PFSK-1 (cell line): ENCODE data around the gene UBASH3A.

ENCODE experiments used
- POLR2AphosphoS5 ChIP-seq: IDR thresholded peaks from 2 replicates; pipeline ENCODE4 v1.6.1; 2012; ENCODE audit warnings: low read depth, mild to moderate bottlenecking, control low read depth, low read length, moderate library complexity
- SIN3A ChIP-seq: IDR thresholded peaks from 2 replicates; pipeline ENCODE4 v1.6.1; 2012; ENCODE audit warnings: mild to moderate bottlenecking, low read length, moderate library complexity, borderline replicate concordance; ENCODE audit not compliant: insufficient read depth
- TAF1 ChIP-seq: IDR thresholded peaks from 2 replicates; pipeline ENCODE4 v1.6.1; 2012; ENCODE audit warnings: low read length, control low read depth, borderline replicate concordance; ENCODE audit not compliant: insufficient read depth
- TF ChIP-seq, protein P1 (sequence below), 2 experiments: IDR thresholded peaks; 2 replicates each; pipeline versions ENCODE4 v1.6.1 to v1.8.0; 2011 to 2012; ENCODE audit warnings: low read depth in 2 of 2, low read length in 2 of 2, control low read depth in 1 of 2, inconsistent platforms in 1 of 2, mild to moderate bottlenecking in 1 of 2, moderate library complexity in 1 of 2; ENCODE audit not compliant: insufficient read depth in 1 of 2

DNA sequence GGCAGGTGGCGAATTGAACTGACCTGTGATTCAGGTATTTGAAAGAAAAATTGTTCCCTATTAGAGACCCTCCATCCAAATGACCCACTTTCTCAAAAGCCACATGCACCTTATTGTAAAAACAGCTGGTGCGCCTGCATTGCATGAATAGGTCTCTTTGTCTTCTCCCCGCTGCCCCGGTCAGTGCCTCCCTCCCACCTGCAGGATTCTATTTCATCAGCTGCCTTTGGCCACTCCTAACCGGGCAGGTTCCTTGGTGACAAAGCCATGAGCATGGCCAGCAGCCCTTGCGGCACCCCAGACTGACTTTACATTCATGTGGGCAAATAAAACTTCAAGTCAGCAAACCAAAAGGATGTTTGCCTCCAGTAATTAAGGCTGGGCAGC lies 14.3 kb upstream of the UBASH3A start:
- no peak for TF ChIP-seq POLR2AphosphoS5
- no peak for TF ChIP-seq TAF1
- TF ChIP-seq, protein P1, sequence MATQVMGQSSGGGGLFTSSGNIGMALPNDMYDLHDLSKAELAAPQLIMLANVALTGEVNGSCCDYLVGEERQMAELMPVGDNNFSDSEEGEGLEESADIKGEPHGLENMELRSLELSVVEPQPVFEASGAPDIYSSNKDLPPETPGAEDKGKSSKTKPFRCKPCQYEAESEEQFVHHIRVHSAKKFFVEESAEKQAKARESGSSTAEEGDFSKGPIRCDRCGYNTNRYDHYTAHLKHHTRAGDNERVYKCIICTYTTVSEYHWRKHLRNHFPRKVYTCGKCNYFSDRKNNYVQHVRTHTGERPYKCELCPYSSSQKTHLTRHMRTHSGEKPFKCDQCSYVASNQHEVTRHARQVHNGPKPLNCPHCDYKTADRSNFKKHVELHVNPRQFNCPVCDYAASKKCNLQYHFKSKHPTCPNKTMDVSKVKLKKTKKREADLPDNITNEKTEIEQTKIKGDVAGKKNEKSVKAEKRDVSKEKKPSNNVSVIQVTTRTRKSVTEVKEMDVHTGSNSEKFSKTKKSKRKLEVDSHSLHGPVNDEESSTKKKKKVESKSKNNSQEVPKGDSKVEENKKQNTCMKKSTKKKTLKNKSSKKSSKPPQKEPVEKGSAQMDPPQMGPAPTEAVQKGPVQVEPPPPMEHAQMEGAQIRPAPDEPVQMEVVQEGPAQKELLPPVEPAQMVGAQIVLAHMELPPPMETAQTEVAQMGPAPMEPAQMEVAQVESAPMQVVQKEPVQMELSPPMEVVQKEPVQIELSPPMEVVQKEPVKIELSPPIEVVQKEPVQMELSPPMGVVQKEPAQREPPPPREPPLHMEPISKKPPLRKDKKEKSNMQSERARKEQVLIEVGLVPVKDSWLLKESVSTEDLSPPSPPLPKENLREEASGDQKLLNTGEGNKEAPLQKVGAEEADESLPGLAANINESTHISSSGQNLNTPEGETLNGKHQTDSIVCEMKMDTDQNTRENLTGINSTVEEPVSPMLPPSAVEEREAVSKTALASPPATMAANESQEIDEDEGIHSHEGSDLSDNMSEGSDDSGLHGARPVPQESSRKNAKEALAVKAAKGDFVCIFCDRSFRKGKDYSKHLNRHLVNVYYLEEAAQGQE (IDR thresholded peaks at IDR 0.05; ENCODE audit: insufficient read depth in 1 of 2, low read depth in 2 of 2, low read length in 2 of 2): no peak
- no peak for TF ChIP-seq SIN3A
